D721Med (cell line): ENCODE measurements around the gene CDH13.

Source experiments
- DNase-seq: peaks from one replicate; pipeline ENCODE4 v3.0.0; 2011; ENCODE audit warnings: low spot score; ENCODE audit not compliant: insufficient read length
- FAIRE-seq: peaks from 2 replicates; lab custom pipeline; 2011; peaks lifted over from hg19 to GRCh38; lab: Jason Lieb, UNC
- TF ChIP-seq, protein P1 (sequence below): IDR thresholded peaks from 2 replicates; pipeline ENCODE4 v1.5.1; 2012; ENCODE audit warnings: mild to moderate bottlenecking, control low read depth; ENCODE audit not compliant: insufficient read depth; ENCODE audit errors: missing control alignments

Gene CDH13

DNA sequence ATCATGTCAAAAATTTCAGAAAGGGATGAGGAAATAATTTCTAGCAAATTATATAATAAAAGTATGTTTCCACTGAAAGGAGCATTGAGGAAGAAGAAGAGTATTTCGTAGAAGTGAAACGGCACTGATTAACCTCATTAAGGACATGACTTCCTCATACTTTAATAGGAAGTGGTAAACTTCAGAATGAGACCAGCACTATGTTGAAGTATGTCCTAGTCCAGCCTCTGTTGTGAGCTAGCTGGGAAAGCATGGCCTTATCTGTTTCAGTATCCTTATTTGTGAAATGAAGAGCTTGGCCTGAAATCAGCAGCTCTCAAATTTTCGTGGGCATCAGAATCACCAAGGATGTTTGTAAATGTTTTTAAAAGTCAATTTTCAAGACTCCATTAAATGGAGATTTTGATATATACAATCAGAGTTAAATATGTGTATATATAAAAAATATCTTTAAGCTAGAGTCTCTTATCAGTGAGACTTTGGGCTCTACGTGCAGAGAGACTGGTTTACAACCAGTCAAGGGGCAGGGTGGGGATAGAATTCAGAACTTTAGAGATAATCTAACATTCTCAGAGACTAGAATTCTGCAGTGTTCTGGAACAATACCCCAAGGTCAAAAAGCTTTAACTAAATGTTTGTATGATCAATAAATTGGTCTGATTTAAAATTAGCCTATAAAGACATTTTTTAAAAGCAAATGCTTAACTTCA lies 365.4 kb downstream of the CDH13 start:
- TF ChIP-seq, protein P1, sequence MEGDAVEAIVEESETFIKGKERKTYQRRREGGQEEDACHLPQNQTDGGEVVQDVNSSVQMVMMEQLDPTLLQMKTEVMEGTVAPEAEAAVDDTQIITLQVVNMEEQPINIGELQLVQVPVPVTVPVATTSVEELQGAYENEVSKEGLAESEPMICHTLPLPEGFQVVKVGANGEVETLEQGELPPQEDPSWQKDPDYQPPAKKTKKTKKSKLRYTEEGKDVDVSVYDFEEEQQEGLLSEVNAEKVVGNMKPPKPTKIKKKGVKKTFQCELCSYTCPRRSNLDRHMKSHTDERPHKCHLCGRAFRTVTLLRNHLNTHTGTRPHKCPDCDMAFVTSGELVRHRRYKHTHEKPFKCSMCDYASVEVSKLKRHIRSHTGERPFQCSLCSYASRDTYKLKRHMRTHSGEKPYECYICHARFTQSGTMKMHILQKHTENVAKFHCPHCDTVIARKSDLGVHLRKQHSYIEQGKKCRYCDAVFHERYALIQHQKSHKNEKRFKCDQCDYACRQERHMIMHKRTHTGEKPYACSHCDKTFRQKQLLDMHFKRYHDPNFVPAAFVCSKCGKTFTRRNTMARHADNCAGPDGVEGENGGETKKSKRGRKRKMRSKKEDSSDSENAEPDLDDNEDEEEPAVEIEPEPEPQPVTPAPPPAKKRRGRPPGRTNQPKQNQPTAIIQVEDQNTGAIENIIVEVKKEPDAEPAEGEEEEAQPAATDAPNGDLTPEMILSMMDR: no peak
- DNase-seq (no peak), FAIRE-seq (no peak)

DNA sequence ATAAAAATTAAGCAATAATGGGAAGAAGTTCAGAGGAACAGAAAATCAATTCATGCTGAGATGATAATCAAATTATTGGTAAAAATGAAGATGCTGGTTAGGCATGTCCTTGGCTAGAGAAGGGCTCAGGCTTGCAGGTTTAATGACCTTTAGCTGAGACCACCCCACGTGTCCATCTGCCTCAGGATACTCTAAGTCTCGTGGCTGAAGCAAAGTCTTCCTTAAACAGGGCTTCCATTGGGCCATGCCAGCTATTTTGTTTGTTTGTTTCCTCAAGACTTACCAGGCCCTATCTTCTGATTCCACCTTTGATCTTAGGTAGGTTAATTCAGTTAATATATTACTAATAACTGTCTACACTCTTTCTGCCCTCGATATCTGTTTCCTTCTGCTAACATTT lies 366.0 kb downstream of the CDH13 start:
- TF ChIP-seq, protein P1: no peak
- no peak for DNase-seq
- no peak for FAIRE-seq

DNA sequence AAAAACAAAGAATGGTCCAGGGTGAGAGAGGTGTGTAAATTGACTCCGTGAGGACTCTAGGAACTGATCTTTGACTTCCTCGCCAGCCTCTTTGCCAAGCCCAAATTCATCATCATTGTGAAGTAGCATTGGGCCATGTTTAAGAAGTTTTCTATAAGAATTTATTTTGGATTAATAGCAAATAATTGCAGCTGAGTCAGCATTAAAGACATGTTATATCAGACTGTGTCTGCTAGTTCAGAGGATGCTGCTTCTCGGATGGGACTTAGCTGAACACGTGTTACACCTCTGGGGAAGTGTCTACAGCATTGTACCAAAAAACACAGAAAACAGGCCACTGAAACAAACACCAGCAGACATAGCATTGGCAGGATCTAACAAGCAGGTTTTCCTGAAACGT lies 366.6 kb downstream of the CDH13 start:
- TF ChIP-seq, protein P1: no peak
- no peak for DNase-seq

GRCh38 chr16:82993926-82994325 lies 367.2 kb downstream of the CDH13 start:
- FAIRE-seq: no peak
- DNase-seq: no peak
- TF ChIP-seq, protein P1: no peak

More for the DNA sequence above, 366.6 kb downstream of the CDH13 start:
- FAIRE-seq: no peak

DNA sequence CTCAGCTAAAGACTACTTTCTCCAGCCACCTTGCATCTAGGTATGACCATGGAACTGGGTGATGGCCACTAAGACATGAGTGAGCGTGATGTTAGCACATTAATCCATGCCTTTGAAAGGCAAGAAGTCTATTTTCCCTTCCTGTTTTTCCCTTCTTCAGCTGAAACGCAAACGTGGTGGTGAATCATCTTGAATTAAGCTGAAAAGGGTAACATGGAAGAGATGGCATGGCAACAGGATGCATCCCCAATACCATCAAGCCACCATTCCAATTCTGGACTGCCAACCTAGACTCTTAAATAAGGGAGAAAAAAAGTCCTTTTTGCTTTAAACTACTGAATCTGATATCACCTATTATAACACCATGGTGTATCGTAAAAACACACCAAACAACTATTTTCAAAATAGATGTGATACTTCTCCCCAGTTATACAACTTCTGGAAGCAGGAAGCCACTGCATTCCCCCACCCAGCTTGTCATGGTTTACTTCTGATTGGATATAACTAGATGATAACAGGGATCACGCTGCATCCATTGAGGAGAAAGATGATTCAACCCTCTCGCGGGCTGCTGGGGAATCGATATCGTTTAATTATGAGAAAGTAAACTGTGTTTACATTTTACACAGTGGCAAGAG lies 368.6 kb downstream of the CDH13 start:
- FAIRE-seq (no peak), DNase-seq (no peak)
- TF ChIP-seq, protein P1: no peak

- no peak for FAIRE-seq
- DNase-seq: no peak
- TF ChIP-seq, protein P1: no peak
Observed at GRCh38 chr16:82995924-82996441, 369.2 kb downstream of the CDH13 start.

GRCh38 chr16:82996814-82997213 lies 370.0 kb downstream of the CDH13 start:
- TF ChIP-seq, protein P1: no peak
- no peak for DNase-seq
- FAIRE-seq: no peak
